HuH-7.5 (cell line): ENCODE results near the gene PIGC.
"Not testable (repeated sequence)": the region's sequence is repeated elsewhere in the genome, so short reads cannot be mapped to it uniquely, and the experiment has no call there.

Experiments used
- DNase-seq: peaks from one replicate; pipeline ENCODE4 v3.0.0; 2011; ENCODE audit warnings: low spot score

PIGC gene

DNA sequence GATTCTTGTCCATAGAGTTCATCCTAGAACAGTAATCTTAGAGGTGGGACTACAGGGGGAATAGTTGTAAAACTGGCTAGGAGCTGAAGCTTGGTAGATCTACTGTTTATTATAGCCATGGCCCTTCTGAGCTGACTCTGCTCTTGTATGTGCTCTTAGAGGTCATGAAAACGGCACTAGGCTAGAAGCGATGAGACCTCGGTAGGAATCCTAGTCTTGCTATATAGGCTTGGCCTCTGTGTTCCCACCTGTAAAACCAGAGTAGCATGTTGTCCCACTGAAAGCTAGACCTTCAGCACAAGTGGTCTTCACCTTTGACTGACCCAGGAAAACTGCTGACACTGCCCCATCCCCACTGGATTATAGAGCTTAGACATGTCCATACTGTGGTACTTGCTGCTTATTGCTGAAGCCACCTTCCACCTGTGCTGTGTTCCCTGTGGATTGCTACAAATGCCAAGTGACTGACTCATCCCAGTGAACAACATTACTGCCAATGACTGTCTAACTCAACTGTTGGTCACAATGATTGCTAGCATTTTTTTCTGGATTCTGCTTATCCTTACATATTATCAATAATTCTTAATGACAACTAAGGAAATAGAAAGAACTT, 23.0 kb upstream of the PIGC start:
- DNase-seq, result no peak

DNA sequence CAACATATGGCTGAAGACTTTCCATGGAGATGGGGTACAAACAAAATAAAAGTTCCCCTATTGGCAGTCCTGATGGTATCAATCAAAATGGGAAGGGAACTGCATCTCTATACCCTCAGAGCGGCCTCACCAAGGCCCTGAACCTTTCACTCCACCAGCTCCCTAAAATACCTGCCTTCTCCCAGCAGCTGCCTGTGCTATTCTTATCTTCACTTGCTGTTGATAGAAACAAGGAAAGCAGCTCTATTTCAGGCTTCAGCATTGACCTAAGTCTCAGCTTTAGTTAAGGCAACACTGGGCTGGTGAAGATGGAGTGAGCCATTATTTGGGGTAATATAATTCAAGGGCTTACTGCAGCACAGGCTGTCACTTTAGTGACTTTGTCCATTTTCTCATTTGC, 21.7 kb upstream of the PIGC start:
- no peak for DNase-seq

DNA sequence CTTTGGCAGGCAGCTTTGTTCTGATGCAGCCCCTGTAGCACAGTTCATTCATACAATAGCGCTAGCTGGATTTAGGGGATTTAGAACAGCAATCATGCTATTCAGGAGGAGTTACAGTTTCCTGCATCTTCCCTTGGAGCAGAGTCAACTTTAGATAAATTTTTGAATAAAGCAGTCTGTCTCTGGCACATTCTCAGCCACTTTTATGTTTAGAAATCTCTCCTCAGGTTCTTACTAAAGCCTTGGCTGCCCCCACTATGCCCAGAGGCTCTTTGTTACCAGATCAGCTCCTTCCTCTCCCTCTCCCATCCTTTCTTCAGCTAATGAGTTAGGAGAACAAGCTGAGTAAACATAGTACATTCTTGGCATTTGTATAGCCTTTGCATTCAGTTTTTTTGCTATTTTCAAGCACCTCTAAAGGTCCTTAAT, 17.0 kb upstream of the PIGC start:
- DNase-seq, result no peak

DNA sequence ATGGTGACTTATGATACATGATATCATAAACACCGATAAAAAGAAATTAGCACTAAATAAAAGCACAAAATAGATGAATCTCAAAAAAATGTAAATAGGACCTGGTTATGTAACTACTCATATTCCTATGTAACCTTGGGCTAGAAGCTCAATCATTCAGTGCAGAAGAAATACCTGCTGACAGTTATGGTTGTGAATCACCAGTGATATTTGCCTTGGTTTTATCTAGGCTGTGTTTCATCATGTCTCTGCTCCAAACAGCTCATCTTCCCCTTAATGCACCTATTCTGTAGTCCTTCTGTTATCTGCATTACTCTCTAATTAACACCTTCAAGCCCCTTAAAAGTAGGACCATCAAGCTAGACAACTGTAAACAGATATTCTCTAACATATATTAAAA, 16.3 kb upstream of the PIGC start:
- DNase-seq, result no peak

DNA sequence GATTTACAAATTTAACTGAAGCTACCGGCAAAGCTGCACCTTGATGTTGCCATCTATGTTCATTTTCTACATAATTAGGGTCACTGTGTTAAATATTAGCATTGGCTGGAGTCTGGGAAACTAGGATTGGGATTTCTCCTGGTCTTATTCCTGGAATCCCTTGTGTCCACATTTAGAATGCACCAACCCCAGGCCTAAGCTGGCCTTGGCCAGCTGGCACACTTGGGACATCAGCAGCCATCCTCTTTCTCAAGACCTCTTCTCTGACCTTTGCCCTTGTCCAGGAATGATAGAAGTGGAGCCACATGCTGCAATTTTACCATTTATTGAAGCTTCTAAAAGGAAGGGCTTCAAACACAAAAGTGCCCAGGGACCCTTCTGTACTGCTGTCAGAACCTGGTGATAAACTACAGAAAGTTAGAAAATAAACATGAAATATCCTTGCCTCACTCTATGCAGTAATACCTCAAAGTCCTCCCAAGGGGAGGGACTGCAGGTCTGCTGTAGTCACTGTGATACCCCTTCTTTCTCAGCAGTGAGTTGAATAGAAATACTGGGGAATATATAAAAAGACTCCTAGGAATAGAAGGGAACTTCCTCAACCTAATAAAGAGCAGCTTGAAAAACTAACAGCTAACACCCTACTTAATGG, 13.7 kb upstream of the PIGC start:
- no peak for DNase-seq

DNA sequence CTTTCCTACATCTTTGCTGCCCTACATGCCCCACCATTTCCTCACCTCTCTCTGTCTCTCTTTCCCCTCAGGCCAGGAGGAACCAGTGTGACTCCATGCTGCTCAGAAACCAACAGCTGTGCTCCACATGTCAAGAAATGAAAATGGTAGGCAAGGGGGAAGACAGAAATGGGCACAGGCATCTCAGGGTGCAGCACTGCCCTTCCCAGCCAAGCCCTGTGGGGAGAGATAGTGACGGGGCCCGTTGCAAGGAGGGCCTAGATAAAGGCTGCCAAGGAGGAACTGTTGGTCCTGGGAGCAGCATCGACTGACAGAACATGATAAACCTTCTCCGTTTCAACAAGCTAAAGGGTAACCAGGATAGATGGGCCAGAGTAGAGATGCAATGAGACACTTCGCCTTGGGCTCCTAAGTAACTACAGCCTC, 12.5 kb upstream of the PIGC start:
- DNase-seq, result no peak

DNA sequence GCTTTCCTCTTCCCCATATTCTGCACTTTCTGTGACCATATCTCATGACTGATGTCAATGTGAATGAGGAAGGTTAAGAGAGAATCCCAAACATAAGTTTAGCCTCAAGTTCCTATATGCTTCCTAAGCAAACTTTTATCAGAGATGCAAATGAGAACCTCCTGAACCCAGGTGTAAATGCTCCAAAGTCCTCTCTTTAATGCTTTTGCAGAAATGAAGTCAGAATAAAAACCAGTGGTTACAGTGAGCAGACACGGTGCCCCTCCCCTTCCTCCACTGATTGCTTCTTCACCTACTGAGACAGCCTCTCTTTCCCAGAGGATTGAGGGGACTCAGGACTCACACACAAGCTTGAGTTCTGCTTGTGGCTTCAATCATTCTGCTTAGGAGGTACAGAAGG, 11.6 kb upstream of the PIGC start:
- DNase-seq, result no peak

DNA sequence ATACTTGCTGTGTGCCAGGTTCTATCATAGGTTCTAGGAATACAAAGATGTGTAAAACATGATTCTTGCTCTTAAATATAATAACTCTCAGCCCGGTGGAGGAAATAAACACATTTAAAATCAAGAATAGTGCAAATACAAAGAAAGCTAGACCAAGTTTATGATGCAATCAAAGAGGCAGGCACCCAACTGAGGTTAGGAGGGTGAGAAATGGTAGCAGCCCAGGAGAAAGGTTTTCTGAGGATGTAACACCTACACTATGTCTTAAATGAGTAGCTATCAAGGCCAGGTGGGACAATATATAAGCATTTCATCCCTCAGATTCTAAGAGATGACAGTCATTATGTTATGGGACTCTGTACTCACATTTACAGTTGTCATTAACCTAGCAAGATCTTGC, 9.7 kb upstream of the PIGC start:
- DNase-seq, result no peak

DNA sequence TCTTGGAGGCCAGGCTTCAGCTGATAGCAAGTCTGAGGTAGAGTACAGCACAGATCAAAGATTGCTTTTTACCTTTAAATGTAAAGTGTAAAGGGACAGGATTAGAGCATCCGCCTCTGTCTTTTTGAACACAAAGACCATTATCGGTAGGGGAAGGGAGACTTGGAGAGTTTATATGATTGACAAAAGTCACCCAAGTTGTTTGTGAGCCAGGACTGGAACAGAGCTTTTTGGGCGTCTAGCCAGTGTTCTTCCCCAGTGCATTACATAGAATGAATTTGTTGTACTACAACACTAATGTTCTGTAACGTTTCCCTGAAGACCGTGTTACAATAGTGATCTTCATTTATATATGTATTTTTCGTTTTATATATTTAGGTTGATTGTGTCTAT, 9.3 kb upstream of the PIGC start:
- no peak for DNase-seq

DNA sequence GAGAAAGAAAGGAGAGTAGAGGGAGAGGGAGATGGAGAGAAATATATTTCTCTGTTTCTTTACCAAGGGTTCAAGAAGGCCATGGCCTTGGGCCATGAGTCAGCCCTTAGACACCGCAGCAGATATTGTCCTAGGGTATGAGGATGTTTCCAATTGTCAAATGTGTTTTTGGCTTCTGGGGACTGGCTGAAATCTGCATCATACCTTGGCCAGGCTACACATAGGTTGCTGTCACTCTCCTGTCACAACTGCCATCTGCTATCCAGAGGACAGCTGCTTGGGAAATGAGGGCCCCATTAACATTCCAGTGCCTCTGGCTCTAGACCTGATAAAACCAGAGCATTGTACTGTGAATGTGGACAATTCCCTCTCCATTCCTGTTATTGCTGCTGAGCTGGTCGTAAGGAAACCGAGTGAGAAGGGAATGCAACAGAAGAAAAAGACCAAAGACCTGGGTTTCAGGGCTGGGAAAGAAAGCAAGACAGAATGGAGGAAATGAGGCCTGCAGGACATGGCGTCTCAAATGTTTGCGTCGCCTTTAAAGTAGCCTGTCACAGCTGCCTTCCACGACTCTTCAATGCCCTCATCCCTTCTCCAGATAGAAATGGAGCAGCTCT, 8.8 kb upstream of the PIGC start:
- DNase-seq, result no peak

DNA sequence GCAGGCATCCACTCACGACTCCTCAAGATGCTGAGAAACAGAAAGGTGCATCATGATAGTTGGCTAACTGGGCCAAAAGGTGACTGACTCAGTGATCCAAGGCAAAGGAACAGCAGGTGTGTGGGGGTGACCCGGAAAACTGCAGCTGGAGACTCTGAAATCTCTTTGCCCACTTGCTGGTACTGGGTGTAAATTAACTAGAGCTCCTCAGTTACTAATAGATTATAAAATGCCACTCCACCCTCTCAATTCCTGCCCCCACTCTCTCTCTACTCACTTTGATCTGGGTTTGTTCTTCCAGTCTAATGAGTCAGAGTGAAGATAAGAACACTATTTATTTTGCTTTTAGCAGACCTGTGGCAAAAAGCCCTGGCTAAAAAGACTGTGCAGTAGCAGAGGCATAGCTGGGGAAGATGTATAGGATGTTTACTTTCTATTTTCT, 7.2 kb upstream of the PIGC start:
- no peak for DNase-seq

DNA sequence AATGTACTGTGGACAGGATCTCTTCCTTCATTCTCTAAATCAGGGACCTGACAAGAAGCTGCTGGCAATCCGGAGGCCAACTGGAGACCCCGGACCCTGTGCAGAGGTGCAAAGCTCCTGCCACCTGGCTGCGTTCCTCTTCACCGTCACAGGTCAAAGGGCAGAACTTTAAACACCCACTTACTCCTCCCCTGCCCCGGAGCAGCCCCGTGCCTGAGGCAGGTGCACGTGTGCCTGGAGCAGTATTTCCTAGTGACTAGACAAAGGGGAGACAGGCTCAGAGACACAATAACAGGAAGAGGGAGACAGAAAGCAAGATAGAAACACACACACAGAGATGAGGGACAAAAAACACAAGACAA, 6.6 kb upstream of the PIGC start:
- DNase-seq, result no peak

DNA sequence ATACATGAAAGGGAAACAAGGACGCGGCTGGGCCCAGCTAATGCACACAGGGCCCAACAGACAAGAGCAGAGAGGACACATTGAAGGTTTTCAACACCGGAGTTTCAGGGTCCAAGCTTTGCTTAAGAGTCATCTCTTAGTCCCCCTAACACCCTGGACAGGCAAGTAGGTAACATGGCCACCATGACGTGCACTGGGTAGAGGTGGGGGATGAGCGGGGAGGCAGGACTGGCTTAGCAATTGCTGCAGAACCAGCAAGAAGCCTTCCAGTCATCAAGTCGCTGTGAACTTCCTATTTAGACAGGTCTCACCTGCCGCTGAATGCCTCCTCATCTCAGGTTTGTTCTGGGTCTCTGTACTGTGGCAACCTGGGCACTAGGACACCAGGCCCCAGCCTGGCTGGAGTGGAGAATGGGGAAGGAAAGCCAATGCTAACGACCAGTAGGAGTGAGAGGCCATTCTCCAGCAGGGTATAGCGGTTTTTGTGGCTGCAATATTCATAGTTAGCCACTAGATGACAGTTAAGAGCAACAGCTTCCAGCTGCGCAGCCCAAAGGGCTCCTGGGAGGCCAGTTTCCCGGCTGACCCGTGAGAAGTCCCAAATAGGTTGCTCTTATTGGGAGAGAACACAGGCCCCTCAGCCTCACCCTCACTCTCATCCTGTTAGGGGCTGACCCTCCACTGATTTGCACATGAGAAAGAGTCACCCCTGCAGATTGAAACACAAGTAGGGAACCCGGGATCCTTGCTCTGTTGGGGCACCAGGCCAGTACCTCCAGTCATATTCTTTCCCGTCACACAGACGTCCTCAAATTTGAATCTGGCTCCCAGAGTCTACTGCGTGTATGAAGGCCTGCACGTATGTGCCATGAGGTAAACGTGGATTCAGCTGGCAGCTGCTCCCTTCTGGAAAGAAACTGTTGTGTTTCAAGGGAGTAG, 6.0 kb upstream of the PIGC start:
- no peak for DNase-seq

DNA sequence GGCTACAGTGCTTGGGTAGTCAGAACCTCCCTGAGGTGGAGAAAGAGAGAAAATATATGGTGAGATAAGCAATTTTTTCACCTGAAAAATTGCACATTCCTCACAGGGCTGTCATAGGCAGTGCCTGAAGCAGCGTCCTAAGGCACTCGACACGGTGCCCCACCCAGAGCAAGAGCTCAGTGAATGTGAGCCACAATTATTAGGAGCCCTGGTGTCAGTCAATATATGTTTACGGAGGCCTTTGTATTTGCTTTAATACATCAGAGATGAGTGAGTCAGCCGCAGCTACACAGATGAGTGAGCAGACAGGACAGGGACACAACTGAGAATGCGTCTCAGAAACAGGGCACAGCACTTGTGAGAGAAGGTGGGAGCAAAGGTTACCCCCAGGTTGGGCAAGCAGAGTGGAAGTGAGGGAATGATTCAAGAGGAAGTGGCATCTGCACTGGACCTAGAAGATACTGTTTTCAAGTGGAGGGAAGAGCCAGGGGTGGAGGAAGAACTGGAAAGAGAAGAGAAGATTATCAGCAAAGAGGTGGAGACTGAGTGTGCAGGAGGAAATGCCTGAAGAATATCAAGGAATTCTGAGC, 5.2 kb upstream of the PIGC start:
- no peak for DNase-seq

DNA sequence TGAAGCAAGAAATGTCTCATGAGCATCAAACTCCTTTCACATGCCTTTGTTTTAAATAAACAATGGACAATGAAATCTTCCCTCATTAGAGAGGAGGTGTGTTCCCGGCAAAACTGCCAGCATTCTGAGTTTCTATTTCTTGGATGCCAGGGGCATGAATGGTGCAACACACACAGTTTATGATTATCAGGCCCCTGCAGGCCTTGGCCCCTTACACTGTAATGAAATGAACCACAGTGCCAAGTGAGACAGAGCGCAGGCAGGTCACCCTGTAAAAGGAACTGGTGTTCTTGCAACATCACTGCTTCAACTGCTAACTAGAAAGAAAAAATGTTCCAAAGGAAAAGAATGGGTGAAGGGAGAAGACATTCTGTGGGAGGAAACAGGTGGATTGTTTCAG, 3.8 kb upstream of the PIGC start:
- DNase-seq, result no peak

DNA sequence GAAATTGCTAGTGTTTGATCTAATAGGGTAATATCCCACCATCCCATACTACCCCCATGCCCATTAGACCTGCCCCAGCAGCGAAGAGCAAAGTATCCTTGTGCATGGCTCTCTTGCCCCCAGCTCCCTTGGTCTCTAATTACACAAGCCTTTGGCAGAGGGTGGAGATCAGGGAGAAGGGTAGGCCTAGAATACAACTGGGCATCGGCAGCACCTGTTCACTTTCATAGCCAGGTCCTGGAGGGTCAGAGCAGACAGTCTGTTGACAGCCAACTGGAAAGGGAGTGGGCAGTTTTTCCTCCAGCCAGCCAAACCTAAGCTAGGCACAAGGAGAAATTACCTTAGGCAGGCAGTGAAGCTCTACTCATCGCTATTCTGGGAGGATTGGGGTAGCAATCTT, 2.7 kb upstream of the PIGC start:
- DNase-seq, result no peak

DNA sequence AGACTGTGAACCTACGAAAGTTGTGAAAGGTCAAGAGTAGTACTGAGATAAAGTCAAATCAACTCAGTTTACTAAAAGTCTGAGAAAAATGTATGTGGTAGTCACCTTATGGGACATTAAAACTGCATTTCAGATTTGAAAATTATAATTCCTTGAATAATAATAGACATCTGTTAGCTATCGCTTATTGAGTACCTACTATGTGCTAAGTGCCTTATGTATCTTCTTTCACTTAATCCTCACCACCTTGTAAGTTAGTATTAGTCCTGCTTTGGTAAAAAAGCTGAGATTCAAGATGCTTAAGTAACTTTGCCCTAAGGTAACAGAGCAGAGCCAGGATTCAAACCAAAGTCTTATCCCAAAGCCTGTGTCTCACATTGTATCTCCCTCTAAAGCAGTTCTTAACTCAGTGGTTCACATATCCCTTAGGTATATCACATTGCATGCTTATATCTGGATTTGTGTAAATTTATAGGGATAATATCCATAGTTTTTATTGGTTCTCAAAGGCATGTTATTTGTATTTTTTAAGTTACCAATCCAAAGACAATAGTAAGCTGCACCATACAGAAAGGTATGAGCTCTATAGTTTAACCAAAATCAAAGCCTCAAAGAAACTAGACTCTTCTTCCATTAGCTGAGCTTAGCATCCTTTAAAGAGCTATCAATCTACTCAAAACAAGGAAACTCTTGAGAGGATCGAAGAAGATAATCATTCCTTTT, 865 bp downstream of the PIGC start:
- DNase-seq, result no peak

DNA sequence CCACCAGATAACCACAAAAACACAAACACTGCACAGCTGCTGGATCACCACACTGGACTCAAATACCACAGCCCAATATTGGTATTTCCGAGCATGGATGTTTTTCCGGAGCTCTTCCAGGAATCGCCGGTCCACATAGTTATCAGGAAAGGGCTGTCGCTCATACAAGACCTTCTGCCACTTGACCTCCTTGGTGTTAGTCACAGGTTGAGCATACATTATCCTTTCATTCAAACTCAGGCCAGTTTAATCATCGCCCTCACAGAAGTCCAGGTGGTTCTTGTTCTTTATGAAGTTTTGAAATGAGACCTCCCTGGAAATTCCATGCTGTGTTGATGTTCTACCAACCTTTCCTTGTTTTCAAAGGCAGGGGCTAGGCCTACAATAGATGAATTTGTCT, 1.5 kb downstream of the PIGC start:
- DNase-seq, result no peak

DNA sequence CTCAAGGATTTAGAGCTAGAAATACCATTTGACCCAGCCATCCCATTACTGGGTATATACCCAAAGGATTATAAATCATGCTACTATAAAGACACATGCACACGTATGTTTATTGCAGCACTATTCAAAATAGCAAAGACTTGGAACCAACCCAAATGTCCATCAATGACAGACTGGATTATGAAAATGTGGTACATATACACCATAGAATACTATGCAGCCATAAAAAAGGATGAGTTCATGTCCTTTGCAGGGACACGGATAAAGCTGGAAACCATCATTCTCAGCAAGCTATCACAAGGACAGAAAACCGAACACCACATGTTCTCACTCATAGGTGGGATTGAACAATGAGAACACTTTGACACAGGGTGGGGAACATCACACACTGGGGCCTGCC, 6.7 kb downstream of the PIGC start:
- DNase-seq, result not testable (repeated sequence)

DNA sequence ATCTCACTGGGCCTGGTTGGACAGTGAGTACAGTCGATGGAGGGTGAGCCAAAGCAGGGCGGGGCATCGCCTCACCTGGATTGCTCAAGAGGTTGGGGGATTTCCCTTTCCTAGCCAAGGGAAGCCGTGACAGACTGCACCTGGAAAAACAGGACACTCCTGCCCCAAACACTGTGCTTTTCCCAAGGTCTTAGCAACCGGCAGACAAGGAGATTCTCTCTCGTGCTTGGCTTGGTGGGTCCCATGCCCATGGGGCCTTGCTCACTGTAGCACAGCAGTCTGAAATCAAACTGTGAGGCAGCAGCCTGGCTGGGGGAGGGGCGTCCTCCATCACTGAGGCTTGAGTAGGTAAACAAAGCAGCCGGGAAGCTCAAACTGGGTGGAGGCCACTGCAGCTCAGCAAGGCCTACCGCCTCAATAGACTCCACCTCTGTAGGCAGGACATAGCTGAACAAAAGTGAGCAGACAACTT, 12.1 kb downstream of the PIGC start:
- no peak for DNase-seq

DNA sequence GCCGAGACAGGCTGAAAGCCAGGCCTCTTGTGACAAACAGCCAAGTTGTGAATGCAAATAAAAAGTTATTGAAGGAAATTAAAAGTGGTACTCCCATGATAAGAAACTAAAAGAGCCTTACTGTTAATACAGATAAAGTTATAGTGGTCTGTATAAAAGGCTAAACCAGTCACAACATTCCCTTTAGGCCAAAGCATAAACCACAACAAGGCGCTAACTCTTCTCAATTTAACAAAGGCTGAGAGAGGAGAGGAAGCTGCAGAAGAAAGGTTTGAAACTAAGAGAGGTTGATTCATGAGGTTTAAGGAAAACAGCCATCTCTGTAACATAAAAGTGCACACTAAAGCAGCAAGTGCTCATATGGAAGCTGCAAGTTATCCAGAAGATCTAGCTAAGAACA, 12.7 kb downstream of the PIGC start:
- no peak for DNase-seq

DNA sequence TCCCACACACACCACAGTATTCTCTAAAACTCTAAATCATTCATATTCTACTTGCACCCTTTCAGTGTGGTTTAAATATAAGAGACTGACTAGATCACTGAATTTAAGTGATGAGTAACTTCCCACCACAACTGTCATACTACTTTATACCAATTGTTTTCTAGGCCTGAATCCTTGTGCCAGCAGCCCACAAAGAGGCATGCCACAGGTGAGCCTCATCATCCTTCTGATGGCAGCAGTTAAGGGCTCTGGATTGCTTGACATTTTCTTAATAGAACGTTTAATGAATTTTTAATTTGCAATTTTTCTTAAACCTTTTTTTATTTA, 13.8 kb downstream of the PIGC start:
- DNase-seq, result no peak
